Bronchial epithelial cell (primary cell): ENCODE measurements around the gene CCDC88C. TPM values are rescaled to one million over a fixed set of nuclear protein-coding genes. Genes with fewer than 3 reads are reported as not detected.

Source experiments
- DNase-seq: peaks from one replicate; pipeline ENCODE4 v3.0.0-alpha.2; 2010; ENCODE audit warnings: low read depth
- FAIRE-seq: peaks from 2 replicates; lab custom pipeline; 2011; peaks lifted over from hg19 to GRCh38; lab: Jason Lieb, UNC
- H3K27me3 ChIP-seq: 2 replicates; pipeline ENCODE4 v1.5.1; 2011; ENCODE audit warnings: low read length; ENCODE audit not compliant: control insufficient read depth, insufficient read depth
- H3K36me3 ChIP-seq: 2 replicates; pipeline ENCODE4 v1.5.1; 2011; ENCODE audit warnings: low read length; ENCODE audit not compliant: control insufficient read depth, insufficient read depth
- H3K4me3 ChIP-seq: 2 replicates; pipeline ENCODE4 v1.5.1; 2011; ENCODE audit warnings: mild to moderate bottlenecking, low read depth, low read length, control low read depth
- total RNA-seq: library from RNA; depleted of rRNA; stranded (reverse); fragments of >200 nt; gene quantifications from 2 replicates; pipeline ENCODE4 v1.2.1, GENCODE V29; 2014
- TF ChIP-seq, protein P1 (sequence below): IDR thresholded peaks from 2 replicates; pipeline ENCODE4 v1.5.1; 2011; ENCODE audit warnings: mild to moderate bottlenecking, moderate library complexity, low read length, control low read depth, inconsistent platforms; ENCODE audit not compliant: insufficient read depth, severe bottlenecking

Gene CCDC88C
- total RNA-seq, 1 donor from 2014 or later = 21.3 TPM

DNA sequence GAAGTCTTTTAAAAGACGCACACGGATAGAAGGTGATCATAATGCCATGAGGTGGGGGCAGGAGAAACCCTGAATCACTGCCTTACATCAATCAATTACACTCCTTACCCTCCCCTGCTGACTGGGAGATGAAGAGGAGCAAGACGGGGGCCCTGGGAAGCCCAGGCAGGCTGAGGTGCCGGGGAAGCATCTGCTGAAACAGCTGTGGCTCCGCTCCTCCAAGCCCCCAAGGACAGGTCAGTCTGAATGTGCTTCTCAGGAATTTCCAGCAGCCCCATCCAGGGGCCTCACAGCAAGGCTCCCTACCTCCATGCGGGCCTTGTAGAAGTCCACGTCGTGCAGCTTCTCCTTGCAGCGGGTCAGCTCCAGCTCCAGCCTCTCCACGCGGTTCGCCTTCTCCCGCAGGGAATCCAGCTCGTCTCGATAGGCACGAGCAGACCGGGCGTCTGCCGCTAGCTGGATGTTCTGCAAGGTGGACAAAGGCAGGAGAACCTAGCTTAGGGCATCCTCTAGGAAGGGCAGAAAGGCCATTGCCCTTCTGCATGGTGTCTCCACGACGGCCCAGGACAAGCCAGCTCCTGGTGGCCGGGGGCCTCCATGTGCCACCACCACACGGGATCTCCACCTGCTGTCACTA, 79.8 kb downstream of the CCDC88C start:
- no peak for DNase-seq
- FAIRE-seq = no peak
- Histone ChIP-seq H3K4me3 (no peak overlapping the region), H3K36me3 (peaks cover 13% of the 10 kb centered on the region), H3K27me3 (no peaks in the 10 kb centered on the region)
- TF ChIP-seq, protein P1, sequence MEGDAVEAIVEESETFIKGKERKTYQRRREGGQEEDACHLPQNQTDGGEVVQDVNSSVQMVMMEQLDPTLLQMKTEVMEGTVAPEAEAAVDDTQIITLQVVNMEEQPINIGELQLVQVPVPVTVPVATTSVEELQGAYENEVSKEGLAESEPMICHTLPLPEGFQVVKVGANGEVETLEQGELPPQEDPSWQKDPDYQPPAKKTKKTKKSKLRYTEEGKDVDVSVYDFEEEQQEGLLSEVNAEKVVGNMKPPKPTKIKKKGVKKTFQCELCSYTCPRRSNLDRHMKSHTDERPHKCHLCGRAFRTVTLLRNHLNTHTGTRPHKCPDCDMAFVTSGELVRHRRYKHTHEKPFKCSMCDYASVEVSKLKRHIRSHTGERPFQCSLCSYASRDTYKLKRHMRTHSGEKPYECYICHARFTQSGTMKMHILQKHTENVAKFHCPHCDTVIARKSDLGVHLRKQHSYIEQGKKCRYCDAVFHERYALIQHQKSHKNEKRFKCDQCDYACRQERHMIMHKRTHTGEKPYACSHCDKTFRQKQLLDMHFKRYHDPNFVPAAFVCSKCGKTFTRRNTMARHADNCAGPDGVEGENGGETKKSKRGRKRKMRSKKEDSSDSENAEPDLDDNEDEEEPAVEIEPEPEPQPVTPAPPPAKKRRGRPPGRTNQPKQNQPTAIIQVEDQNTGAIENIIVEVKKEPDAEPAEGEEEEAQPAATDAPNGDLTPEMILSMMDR = no peak

DNA sequence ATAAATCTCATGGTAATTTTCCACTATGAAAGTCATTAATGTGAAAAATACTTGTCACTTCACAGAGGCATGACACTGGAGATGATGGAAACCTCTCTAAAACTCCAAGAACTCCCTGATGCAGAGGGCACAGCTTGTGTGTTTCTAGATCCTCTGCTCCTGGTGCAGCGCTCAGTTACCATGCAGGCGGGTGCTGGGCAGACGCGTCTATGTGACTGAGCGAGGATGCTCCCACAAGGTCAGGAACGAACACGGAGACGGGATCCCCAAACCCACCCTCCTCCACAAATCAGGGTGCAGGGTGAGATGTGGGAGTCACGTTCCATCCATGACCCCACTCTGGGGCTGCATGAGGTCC, 81.5 kb downstream of the CCDC88C start:
- FAIRE-seq = peak; percentile 23
- TF ChIP-seq, protein P1 = no peak
- H3K36me3 ChIP-seq = peaks cover 13% of the 10 kb centered on the region

DNA sequence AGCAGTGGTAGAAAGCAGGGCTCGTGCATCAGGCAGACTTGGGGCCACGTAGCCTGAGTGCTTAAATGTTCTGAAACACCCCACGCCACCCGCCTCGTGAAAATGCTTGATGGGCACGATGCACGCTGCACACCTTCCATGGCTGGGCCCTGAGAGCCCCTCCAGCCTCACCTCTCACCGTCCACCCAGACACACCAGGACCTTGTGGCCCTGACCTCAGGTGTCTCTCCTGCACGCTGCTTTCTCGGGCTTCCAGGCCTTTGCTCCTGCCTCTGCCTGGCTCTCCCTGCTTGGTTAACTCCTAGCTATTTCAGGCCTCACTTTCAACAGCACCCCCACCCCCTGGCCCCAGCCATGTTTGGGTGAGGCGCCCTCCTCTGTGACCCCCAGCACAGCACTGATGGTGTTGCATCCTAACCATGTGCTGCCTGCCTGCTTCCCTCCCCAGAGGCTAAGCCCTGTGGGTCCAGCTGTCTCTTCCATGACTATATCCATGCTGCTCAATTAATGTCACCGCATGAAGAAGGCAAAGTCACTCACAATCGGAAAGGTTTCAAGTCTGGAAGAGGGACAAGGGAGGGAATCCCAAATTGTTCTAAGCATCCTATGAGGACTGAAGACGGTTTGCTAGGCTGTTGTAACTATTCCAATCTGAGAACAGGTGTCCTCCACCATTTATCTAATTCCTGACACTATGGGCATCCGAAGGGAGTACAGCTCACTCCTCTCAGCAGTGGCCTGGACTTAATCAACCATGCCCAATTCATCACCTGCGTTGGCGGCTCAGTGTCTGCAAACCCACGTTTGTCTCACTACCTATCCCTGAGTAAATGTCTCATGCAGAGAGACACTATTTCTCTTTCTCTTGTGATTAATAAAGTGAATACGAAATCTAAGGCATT, 82.2 kb downstream of the CCDC88C start:
- TF ChIP-seq, protein P1 = no peak
- DNase-seq (no peak), FAIRE-seq (no peak)
- Histone ChIP-seq H3K27me3 (no peaks in the 10 kb centered on the region), H3K36me3 (peaks cover 15% of the 10 kb centered on the region), H3K4me3 (no peak overlapping the region)

More for the DNA sequence above, 81.5 kb downstream of the CCDC88C start:
- no peak for DNase-seq
- H3K27me3 ChIP-seq = no peaks in the 10 kb centered on the region
- no peak overlapping the region for H3K4me3 ChIP-seq

DNA sequence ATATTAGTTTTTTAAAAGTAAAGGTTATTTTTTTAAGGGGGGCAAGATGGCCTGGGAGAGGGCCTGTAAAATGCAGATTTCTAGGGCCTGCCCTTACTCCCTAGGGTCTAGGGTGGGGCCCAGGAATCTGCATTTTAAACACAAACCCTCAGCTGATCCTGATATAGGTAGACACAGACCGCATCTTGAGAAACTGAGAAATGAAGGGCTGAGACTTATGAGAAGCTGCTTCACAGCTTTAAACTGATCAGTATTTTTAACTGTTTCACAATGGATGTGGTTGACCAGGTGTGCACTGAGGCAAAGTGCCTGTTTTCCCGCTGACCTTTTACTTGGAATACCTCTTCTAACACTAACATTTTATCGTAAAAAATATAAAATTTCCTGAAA, 84.0 kb downstream of the CCDC88C start:
- Histone ChIP-seq H3K36me3 (peaks cover 10% of the 10 kb centered on the region), H3K27me3 (no peaks in the 10 kb centered on the region), H3K4me3 (no peak overlapping the region)
- TF ChIP-seq, protein P1 = no peak
- no peak for FAIRE-seq
- DNase-seq = no peak

DNA sequence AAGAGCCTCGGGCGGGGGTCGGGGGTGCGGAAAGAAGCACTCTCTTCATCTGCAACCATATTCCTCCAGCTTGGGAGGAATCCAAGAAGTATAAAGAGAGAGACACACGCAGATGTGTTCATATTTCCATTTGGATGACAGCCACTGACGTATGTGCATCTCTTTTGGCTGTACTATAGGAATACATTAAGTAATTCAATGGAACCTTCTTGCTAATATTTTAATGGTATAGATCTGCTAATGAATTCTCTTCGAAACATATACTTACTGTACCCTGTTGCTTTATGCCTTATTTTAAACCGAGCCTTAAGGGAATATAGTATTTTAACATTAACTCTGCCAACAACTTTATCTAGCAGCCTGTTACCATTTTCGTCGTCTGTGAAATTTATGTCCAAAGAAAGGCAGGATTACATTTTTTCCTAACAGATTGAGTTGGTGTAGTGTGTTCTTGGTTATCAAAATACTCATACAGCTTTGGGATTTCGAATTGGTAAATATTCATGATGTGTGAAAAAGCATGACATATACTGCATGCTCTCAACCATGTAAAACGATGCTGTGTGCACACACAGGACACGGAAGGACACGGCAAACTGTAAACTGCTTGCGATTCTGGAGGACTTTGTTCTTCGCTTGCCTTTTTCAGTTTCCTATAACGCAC, 84.5 kb downstream of the CCDC88C start:
- Histone ChIP-seq H3K36me3 (peaks cover 8% of the 10 kb centered on the region), H3K27me3 (no peaks in the 10 kb centered on the region), H3K4me3 (no peak overlapping the region)
- FAIRE-seq = no peak
- TF ChIP-seq, protein P1 = no peak
- no peak for DNase-seq
